ENCODE results near the gene DDX39B.
"Not testable (repeated sequence)": the region's sequence is repeated elsewhere in the genome, so short reads cannot be mapped to it uniquely, and the experiment has no call there.

Gene DDX39B

GRCh38 chr6:31575952-31576685 is 34.3 kb upstream of the DDX39B start:
- DNase-seq (ENCODE audit: low read depth): no peak

- DNase-seq (ENCODE audit: low read depth): no peak
Measured at GRCh38 chr6:31575335-31575901, 33.6 kb upstream of the DDX39B start, which contains the start of gene TNF. Gene TNF, plus strand, starts transcription at chr6:31575565. Its CDS starts 177 bp downstream, at chr6:31575742.

DNA sequence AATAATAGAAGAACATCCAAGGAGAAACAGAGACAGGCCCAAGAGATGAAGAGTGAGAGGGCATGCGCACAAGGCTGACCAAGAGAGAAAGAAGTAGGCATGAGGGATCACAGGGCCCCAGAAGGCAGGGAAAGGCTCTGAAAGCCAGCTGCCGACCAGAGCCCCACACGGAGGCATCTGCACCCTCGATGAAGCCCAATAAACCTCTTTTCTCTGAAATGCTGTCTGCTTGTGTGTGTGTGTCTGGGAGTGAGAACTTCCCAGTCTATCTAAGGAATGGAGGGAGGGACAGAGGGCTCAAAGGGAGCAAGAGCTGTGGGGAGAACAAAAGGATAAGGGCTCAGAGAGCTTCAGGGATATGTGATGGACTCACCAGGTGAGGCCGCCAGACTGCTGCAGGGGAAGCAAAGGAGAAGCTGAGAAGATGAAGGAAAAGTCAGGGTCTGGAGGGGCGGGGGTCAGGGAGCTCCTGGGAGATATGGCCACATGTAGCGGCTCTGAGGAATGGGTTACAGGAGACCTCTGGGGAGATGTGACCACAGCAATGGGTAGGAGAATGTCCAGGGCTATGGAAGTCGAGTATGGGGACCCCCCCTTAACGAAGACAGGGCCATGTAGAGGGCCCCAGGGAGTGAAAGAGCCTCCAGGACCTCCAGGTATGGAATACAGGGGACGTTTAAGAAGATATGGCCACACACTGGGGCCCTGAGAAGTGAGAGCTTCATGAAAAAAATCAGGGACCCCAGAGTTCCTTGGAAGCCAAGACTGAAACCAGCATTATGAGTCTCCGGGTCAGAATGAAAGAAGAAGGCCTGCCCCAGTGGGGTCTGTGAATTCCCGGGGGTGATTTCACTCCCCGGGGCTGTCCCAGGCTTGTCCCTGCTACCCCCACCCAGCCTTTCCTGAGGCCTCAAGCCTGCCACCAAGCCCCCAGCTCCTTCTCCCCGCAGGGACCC is 32.6 kb upstream of the DDX39B start:
- no peak for DNase-seq (ENCODE audit: low read depth)

DNA sequence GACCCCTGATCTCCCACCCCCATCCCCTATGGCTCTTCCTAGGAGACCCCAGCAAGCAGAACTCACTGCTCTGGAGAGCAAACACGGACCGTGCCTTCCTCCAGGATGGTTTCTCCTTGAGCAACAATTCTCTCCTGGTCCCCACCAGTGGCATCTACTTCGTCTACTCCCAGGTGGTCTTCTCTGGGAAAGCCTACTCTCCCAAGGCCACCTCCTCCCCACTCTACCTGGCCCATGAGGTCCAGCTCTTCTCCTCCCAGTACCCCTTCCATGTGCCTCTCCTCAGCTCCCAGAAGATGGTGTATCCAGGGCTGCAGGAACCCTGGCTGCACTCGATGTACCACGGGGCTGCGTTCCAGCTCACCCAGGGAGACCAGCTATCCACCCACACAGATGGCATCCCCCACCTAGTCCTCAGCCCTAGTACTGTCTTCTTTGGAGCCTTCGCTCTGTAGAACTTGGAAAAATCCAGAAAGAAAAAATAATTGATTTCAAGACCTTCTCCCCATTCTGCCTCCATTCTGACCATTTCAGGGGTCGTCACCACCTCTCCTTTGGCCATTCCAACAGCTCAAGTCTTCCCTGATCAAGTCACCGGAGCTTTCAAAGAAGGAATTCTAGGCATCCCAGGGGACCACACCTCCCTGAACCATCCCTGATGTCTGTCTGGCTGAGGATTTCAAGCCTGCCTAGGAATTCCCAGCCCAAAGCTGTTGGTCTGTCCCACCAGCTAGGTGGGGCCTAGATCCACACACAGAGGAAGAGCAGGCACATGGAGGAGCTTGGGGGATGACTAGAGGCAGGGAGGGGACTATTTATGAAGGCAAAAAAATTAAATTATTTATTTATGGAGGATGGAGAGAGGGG is 31.7 kb upstream of the DDX39B start:
- no peak for DNase-seq (ENCODE audit: low read depth)

DNA sequence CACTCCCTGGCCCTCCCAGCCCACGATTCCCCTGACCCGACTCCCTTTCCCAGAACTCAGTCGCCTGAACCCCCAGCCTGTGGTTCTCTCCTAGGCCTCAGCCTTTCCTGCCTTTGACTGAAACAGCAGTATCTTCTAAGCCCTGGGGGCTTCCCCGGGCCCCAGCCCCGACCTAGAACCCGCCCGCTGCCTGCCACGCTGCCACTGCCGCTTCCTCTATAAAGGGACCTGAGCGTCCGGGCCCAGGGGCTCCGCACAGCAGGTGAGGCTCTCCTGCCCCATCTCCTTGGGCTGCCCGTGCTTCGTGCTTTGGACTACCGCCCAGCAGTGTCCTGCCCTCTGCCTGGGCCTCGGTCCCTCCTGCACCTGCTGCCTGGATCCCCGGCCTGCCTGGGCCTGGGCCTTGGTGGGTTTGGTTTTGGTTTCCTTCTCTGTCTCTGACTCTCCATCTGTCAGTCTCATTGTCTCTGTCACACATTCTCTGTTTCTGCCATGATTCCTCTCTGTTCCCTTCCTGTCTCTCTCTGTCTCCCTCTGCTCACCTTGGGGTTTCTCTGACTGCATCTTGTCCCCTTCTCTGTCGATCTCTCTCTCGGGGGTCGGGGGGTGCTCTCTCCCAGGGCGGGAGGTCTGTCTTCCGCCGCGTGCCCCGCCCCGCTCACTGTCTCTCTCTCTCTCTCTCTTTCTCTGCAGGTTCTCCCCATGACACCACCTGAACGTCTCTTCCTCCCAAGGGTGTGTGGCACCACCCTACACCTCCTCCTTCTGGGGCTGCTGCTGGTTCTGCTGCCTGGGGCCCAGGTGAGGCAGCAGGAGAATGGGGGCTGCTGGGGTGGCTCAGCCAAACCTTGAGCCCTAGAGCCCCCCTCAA is 30.5 kb upstream of the DDX39B start, which contains the start of gene LTA:
TSS of gene LTA (plus strand) at position 249 of the 871 bp plus-strand sequence. CDS start at position 703, 454 bp downstream.
- DNase-seq (ENCODE audit: low read depth): no peak

DNA sequence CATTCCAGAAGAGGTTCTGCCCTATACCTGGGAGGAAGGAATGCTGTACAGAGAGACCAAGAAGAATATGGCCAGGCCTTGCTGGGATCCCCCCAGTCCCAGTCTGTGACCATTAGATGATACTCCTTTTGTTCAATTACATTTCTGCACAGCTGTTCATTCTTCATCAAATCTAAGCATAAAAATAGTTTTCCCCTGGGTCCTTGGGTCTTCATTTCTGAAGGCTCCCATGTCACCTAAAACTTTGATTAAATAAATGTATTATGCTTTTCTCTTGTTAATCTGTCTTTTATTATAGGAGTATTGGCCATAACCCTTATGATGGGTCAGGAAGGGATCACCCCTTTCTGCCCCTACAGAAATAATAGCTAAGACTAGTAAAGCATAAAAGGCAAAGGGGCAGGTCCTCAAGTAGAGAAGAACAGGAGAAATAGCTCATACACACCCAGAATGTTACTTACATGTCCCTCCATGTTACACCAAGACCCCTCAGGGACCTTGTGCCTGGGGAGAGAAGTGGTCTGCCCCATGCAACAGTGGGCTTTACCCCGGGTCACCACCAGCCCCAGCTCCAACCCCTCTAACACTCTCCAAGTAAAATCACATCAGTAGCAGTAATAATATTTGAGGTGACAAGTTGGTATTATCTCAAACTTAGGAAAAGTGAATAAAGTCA is 28.2 kb upstream of the DDX39B start:
- no peak for DNase-seq (ENCODE audit: low read depth)

DNA sequence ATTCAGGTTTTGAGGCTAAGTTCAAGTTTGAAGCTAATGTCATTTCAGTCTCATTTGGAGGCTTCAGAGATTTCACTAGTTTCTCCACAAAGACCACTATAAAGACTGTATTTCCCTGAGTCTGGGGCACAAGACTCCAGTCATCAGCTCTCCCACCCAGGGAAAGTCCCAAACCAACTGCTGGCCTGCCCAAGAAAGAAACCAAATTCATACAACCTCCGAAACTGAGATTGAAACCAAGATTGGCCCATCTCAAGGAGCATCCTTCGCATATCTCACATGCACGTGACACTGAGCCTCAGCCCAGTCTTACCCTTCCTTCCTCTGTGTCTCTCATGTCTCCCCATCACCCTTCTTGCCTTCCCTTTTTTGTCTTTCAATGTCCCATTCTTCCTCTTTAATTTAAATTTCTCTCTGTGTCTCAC is 26.7 kb upstream of the DDX39B start:
- DNase-seq (ENCODE audit: low read depth): no peak

DNA sequence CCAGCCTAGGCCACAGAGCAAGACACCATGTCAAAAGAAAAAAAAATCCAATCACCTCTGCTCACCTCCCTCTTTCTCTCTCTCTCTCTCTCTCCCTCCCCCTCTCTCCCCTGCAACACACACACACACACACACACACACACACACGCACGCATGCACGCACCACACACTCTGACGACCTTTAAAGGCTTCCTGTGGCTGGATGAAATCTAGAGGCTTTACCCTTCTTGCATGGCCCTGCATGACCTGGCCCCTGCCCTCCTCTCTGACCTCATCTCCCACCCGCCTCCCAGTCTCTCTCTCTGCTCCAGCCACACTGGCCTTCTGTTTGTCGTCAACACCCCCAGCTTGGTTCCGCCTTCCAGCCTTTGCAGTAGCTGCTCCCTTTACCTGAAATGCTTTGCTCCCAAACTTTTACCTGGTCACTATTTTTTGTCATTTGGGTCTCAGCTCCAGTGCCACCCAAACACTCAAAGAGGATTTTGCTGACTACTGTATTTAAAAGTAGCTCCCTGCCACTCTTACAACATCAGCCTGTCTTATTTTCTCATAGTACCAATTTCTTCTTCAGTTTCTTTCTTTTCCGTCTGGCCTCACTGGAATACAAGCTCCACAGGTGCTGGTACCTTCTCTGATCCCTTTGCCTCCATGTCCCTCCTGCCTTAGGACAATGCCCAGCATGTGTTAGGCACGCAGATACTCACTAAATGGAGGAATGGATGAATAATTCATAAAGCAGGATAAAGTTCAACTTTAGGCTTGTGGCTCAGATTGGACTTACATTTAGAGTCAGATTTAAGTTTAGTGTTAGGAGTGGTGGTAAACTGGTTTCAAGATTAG is 25.9 kb upstream of the DDX39B start:
- no peak for DNase-seq (ENCODE audit: low read depth)

- no peak for DNase-seq (ENCODE audit: low read depth)
Measured at GRCh38 chr6:31560697-31561058, 18.9 kb upstream of the DDX39B start.

- peak; percentile 19 for DNase-seq (ENCODE audit: low read depth)
Measured at GRCh38 chr6:31559958-31560696, 18.3 kb upstream of the DDX39B start.

DNA sequence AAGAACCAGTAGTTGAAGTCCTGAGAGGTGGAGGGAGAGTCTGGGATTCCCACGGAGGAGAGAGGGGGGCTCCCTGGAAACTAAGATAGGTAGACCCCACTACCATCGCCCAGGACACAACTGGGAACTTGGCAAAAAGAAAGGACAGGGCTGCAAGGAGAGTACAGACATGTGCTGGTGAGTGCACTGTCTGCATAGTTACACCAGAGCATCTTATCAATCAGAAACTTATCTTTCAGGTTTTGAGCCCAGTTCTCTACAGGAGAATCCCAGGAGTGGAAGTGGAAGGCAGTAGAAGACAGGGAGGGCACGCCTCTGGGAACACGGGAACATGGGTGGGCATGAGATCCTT is 17.8 kb upstream of the DDX39B start:
- no peak for DNase-seq (ENCODE audit: low read depth)

- no peak for DNase-seq (ENCODE audit: low read depth)
Measured at GRCh38 chr6:31558631-31559500, 17.1 kb upstream of the DDX39B start.

- no peak for DNase-seq (ENCODE audit: low read depth)
Measured at GRCh38 chr6:31558318-31558625, 16.5 kb upstream of the DDX39B start.

DNA sequence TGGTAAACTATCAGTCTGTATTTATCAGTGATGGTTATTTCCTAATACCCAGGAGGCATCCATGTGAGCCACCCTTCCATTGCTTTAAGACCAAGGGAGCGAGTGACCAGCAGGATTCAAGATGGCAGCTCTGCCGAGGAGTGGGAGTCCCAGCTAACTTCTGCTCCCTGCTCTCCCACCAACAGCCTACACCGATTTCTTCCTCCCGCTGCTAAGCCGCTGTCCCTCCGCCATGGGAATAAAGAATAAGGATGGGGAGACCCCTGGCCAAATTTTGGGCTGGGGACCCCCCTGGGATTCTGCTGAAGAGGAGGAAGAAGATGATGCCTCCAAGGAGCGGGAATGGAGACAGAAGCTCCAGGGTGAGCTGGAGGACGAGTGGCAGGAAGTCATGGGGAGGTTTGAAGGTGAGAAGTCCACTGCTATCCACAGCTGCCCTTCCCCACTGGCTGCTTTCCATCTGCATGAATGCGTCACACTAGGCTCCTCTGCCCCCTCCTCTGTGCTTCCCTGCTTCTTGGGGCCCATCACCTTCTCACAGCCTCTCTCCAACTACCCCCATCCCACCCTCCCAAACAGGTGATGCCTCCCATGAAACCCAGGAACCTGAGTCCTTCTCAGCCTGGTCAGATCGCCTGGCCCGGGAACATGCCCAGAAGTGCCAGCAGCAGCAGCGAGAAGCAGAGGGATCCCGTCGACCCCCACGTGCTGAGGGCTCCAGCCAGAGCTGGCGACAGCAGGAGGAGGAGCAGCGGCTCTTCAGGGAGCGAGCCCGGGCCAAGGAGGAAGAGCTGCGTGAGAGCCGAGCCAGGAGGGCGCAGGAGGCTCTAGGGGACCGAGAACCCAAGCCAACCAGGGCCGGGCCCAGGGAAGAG is 15.9 kb upstream of the DDX39B start:
- no peak for DNase-seq (ENCODE audit: low read depth)

GRCh38 chr6:31556307-31556706 is 14.5 kb upstream of the DDX39B start:
- DNase-seq (ENCODE audit: low read depth): no peak

- not testable (repeated sequence) for DNase-seq (ENCODE audit: low read depth)
Measured at GRCh38 chr6:31551371-31551770, 9.6 kb upstream of the DDX39B start.

DNA sequence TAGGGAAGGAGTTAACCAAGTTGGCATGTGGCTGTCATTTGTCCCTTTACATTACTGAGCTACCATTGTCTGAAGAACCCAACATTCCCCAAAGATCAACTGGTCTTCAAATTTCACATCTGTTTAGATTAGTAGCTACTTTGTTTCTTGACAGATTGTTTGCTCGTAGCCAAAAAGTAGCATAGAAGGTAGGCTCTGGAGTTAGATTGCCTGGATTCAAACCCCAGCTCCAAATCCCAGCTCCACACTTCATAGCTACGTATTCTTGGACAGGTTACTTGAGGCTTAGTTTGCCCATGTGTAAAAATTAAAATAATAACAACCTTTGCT is 6.7 kb upstream of the DDX39B start:
- no peak for DNase-seq (ENCODE audit: low read depth)

Data from fibroblast of gingiva (primary cell).